ENCODE results near the gene SOCS2. TPM values are rescaled to one million over a fixed set of nuclear protein-coding genes. Genes with fewer than 3 reads are reported as not detected.
A peak's percentile ranks its signal among the peaks of the same experiment; 100 is the strongest.
"Not testable (repeated sequence)": the region's sequence is repeated elsewhere in the genome, so short reads cannot be mapped to it uniquely, and the experiment has no call there.

SOCS2 gene
- total RNA-seq, 1 donor from 2014 or later: 3.3 TPM

- DNase-seq (ENCODE audit: low read depth, low spot score): no peak
Measured at GRCh38 chr12:93593843-93594242, 21.4 kb downstream of the SOCS2 start.

- no peak for DNase-seq (ENCODE audit: low read depth, low spot score)
Measured at GRCh38 chr12:93594766-93595311, 22.4 kb downstream of the SOCS2 start.

- DNase-seq (ENCODE audit: low read depth, low spot score): no peak
Measured at GRCh38 chr12:93595351-93595750, 22.9 kb downstream of the SOCS2 start.

GRCh38 chr12:93597608-93598007 lies 25.1 kb downstream of the SOCS2 start:
- no peak for DNase-seq (ENCODE audit: low read depth, low spot score)

- DNase-seq (ENCODE audit: low read depth, low spot score): no peak
Measured at GRCh38 chr12:93599192-93599591, 26.7 kb downstream of the SOCS2 start.

- no peak for DNase-seq (ENCODE audit: low read depth, low spot score)
Measured at GRCh38 chr12:93601591-93601990, 29.1 kb downstream of the SOCS2 start.

GRCh38 chr12:93602897-93603668 lies 30.6 kb downstream of the SOCS2 start:
- no peak for DNase-seq (ENCODE audit: low read depth, low spot score)

GRCh38 chr12:93603762-93604161 lies 31.3 kb downstream of the SOCS2 start:
- DNase-seq (ENCODE audit: low read depth, low spot score): no peak

GRCh38 chr12:93608313-93608712 lies 35.8 kb downstream of the SOCS2 start:
- no peak for DNase-seq (ENCODE audit: low read depth, low spot score)

GRCh38 chr12:93609281-93610192 lies 37.1 kb downstream of the SOCS2 start:
- no peak for DNase-seq (ENCODE audit: low read depth, low spot score)

GRCh38 chr12:93612776-93613175 lies 40.3 kb downstream of the SOCS2 start:
- no peak for DNase-seq (ENCODE audit: low read depth, low spot score)

GRCh38 chr12:93614917-93615596 lies 42.6 kb downstream of the SOCS2 start:
- no peak for DNase-seq (ENCODE audit: low read depth, low spot score)

- no peak for DNase-seq (ENCODE audit: low read depth, low spot score)
Measured at GRCh38 chr12:93616584-93617101, 44.2 kb downstream of the SOCS2 start.

GRCh38 chr12:93618891-93619410 lies 46.5 kb downstream of the SOCS2 start:
- no peak for DNase-seq (ENCODE audit: low read depth, low spot score)

GRCh38 chr12:93621986-93622385 lies 49.5 kb downstream of the SOCS2 start:
- DNase-seq (ENCODE audit: low read depth, low spot score): no peak

GRCh38 chr12:93622485-93622884 lies 50.0 kb downstream of the SOCS2 start:
- no peak for DNase-seq (ENCODE audit: low read depth, low spot score)

GRCh38 chr12:93624595-93625294 lies 52.3 kb downstream of the SOCS2 start:
- DNase-seq (ENCODE audit: low read depth, low spot score): peak; percentile 15

GRCh38 chr12:93625295-93625645 lies 52.8 kb downstream of the SOCS2 start:
- not testable (repeated sequence) for DNase-seq (ENCODE audit: low read depth, low spot score)

- no peak for DNase-seq (ENCODE audit: low read depth, low spot score)
Measured at GRCh38 chr12:93626160-93626559, 53.7 kb downstream of the SOCS2 start.

Data from pulmonary artery endothelial cell (primary cell).